NCI-H345 treated with DMSO at 0.1 percent for 48 hours (cell line): Measurements from ENCODE around the gene LSM3.
A peak's percentile ranks its signal among the peaks of the same experiment; 100 is the strongest.
"Not testable (repeated sequence)": the region's sequence is repeated elsewhere in the genome, so short reads cannot be mapped to it uniquely, and the experiment has no call there.

ENCODE experiments used
- DNase-seq: peaks from one replicate; lab custom pipeline; 2025; ENCODE audit not compliant: unreplicated experiment; lab: John Stamatoyannopoulos, UW

The LSM3 gene

GRCh38 chr3:14216257-14217048, 37.8 kb downstream of the LSM3 start:
- no peak for DNase-seq

GRCh38 chr3:14218355-14218754, 39.7 kb downstream of the LSM3 start:
- DNase-seq = no peak

GRCh38 chr3:14220933-14221332, 42.3 kb downstream of the LSM3 start:
- no peak for DNase-seq

GRCh38 chr3:14221902-14222301, 43.3 kb downstream of the LSM3 start:
- DNase-seq = no peak

GRCh38 chr3:14222457-14222856, 43.8 kb downstream of the LSM3 start:
- DNase-seq = no peak

GRCh38 chr3:14222900-14223594, 44.4 kb downstream of the LSM3 start:
- DNase-seq = no peak

GRCh38 chr3:14223595-14223994, 45.0 kb downstream of the LSM3 start:
- no peak for DNase-seq

- DNase-seq = no peak
Measured at GRCh38 chr3:14224895-14225294, 46.3 kb downstream of the LSM3 start.

- DNase-seq = no peak
Measured at GRCh38 chr3:14225421-14225820, 46.8 kb downstream of the LSM3 start.

- not testable (repeated sequence) for DNase-seq
Measured at GRCh38 chr3:14226351-14226750, 47.7 kb downstream of the LSM3 start.

- DNase-seq = no peak
Measured at GRCh38 chr3:14227856-14228255, 49.2 kb downstream of the LSM3 start.

GRCh38 chr3:14228681-14229470, 50.3 kb downstream of the LSM3 start:
- DNase-seq = peak; percentile 7

GRCh38 chr3:14229695-14230094, 51.1 kb downstream of the LSM3 start:
- DNase-seq = not testable (repeated sequence)

- DNase-seq = no peak
Measured at GRCh38 chr3:14230729-14231128, 52.1 kb downstream of the LSM3 start.

- DNase-seq = no peak
Measured at GRCh38 chr3:14231145-14231990, 52.8 kb downstream of the LSM3 start.

- no peak for DNase-seq
Measured at GRCh38 chr3:14231998-14232501, 53.4 kb downstream of the LSM3 start.

GRCh38 chr3:14234251-14235002, 55.8 kb downstream of the LSM3 start:
- no peak for DNase-seq

GRCh38 chr3:14235003-14235911, 56.6 kb downstream of the LSM3 start:
- DNase-seq = no peak

- no peak for DNase-seq
Measured at GRCh38 chr3:14235912-14236295, 57.3 kb downstream of the LSM3 start.
